HG03469 (cell line): ENCODE results near the gene TMEM95.

Experiments
- ATAC-seq: cut with Tn5 transposase; IDR thresholded peaks from one replicate; pipeline ENCODE4 v1.9.1; 2021; ENCODE audit warnings: mild to moderate bottlenecking, moderate library complexity, moderate number of reproducible peaks; ENCODE audit not compliant: unreplicated experiment

TMEM95 gene

DNA sequence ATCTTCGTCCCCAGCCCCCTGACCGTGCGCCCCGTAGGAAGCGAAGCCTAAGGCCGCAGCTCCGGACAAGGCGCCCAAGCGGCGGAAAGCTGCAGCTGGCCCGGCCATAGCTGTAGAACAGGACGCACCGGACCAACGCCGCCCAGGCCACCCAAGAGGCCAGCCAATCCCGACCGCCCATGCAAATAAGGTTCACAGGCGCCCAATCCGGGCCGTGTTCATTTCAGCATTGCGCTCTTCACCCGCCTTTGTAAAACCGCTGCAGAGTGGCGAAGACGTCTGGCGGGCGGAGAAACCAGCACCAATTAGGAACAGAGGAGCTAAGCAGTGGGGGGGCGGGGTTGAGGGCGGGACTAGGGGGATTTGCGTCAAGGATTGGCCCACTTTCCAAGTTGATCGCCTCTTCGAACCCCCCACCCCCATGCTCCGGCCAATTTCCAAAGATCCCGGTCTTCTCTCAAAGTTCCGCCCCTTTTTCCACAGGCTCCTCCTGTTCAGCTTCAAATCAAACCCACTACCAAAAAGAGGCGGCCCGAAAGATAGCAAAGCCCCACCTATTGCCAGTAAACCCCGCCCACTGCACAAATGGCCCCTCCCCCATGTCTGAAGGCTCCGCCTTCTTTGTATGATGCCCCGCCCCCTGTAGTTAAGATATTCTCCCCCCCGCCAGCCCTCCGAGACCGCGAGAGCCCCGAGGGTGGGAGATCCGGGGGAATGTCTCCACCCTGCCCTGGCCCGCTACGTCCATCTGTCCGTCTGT is 49.2 kb downstream of the TMEM95 start, which contains the start of gene TMEM256:
TSS of gene TMEM256 (minus strand) at position 121 of the 760 bp plus-strand sequence. CDS start at position 108, 13 bp downstream.
- peak; percentile 59 for ATAC-seq

DNA sequence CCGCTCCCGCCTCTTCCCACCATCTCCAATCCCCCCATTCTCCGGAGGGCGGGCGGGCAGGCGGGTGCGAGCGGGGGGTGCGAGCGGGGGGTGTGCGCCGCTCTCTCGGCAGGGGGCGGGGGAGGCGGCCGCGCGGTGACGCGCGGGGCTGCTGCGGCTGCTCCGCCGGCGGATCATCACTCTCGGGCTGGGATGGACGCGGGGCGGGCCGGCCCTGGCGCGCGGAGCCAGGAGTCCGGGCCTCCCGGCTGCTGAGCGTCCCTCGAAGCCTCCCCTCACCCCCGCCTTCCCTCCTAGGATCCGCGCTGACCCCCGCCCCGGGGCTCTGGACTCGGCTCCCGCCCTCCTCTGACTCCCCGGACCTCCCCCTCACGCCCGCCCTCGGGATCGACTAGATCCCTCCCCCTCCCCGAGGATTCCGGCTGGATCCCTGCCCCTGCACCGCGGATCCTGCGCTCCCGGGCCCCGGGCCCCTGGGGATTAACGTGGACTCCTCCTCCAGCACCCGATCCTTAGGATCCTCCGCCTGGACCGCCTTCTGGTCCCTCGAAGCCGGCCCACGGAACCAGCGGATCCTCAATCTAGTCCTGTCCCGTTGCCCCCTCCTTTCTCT is 49.9 kb downstream of the TMEM95 start:
- no peak for ATAC-seq

- no peak for ATAC-seq
These were observed 50.6 kb downstream of the TMEM95 start for GRCh38 chr17:7405350-7406234.

DNA sequence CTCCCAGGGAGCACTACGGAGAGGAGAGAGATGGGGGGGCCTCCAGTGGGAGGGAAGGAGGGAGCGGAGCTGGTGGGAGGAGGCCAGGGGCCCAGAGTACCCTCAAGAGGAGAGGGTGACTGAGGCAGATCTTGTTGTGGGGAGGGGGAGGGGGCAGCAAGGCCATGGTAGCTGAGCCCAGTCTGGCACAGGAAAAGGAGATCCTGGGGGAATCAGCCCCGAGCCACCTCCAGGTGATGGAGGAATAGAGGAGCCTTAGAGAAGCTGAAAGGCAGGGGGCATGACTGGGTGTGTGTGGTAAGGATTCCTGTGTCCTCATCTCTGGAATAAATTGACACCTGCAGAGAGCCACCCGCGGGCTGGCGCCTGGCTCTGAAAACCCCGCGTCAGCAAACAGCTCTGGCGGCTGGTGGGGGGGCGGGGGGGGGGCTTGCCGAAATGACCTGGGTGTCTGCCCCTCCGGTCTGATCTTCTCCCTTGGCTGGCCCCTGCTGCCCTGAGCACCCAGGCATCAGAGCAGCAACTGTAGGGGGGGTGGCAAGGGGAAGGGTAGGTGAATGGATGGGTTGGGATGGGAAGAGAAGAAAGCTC is 51.4 kb downstream of the TMEM95 start:
- ATAC-seq: no peak
